A549 (cell line): ENCODE data around the gene IL1F10.

Experiments
- CBX8 ChIP-seq: fragments of 200-600 bp; sonication (generic); IDR thresholded peaks from 2 replicates; pipeline ENCODE4 v1.6.1; 2016
- CTCF ChIP-seq: fragments of >200 bp; sonication (Bioruptor Twin); formaldehyde crosslinking; IDR thresholded peaks from 3 replicates; pipeline ENCODE4 v1.5.1; 2016
- EP300 ChIP-seq, 2 experiments: fragments of >200 bp; sonication (Bioruptor Twin); formaldehyde crosslinking; IDR thresholded peaks; 2 replicates in 1 of 2; 3 replicates in 1 of 2; pipeline ENCODE4 v1.6.1; 2016 to 2017
- HEYL ChIP-seq: fragments of 250-450 bp; sonication (Bioruptor Pico); IDR thresholded peaks from 2 replicates; pipeline ENCODE4 v1.8.0; 2021; ENCODE audit warnings: mild to moderate bottlenecking, moderate library complexity
- MAX ChIP-seq: IDR thresholded peaks from 2 replicates; pipeline ENCODE4 v1.6.1; 2012
- NFE2L2 ChIP-seq: fragments of 150-350 bp; conservative IDR thresholded peaks from 2 replicates; pipeline ENCODE4 v1.6.1; 2014; ENCODE audit warnings: low read length
- PBX3 ChIP-seq: IDR thresholded peaks from 2 replicates; pipeline ENCODE4 v1.6.1; 2012
- PHF8 ChIP-seq: fragments of 200-600 bp; sonication (generic); IDR thresholded peaks from 2 replicates; pipeline ENCODE4 v1.6.1; 2016; ENCODE audit warnings: low read depth, mild to moderate bottlenecking, antibody characterized with exemption, moderate library complexity, borderline replicate concordance
- POLR2A ChIP-seq: IDR thresholded peaks from 2 replicates; pipeline ENCODE4 v1.6.1; 2012; ENCODE audit warnings: mild to moderate bottlenecking, low read length
- RARB ChIP-seq: fragments of 250-450 bp; sonication (Bioruptor Pico); IDR thresholded peaks from 2 replicates; pipeline ENCODE4 v1.8.0; 2021; ENCODE audit warnings: mild to moderate bottlenecking, moderate library complexity
- RCOR1 ChIP-seq: fragments of 150-350 bp; IDR thresholded peaks from 2 replicates; pipeline ENCODE4 v1.6.1; 2014; ENCODE audit warnings: antibody characterized with exemption, low read length, low read depth
- REST ChIP-seq: fragments of 200-600 bp; sonication (generic); IDR thresholded peaks from 2 replicates; pipeline ENCODE4 v1.6.1; 2016; ENCODE audit warnings: antibody characterized with exemption, mild to moderate bottlenecking, moderate library complexity
- SMC3 ChIP-seq: fragments of >200 bp; sonication (Bioruptor Twin); formaldehyde crosslinking; IDR thresholded peaks from 3 replicates; pipeline ENCODE4 v1.6.1; 2018; ENCODE audit warnings: inconsistent platforms
- ZFP36 ChIP-seq: fragments of 450-650 bp; IDR thresholded peaks from 2 replicates; pipeline ENCODE4 v1.6.1; 2014; ENCODE audit warnings: borderline replicate concordance; ENCODE audit not compliant: partially characterized antibody

- no peak for TF ChIP-seq CTCF
- TF ChIP-seq REST = no peak
- TF ChIP-seq PHF8 = no peak
- no peak for TF ChIP-seq MAX
- TF ChIP-seq POLR2A = no peak
- TF ChIP-seq SMC3 = no peak
- no peak for TF ChIP-seq CBX8
- TF ChIP-seq NFE2L2 = no peak
- no peak for TF ChIP-seq RCOR1
- no peak for TF ChIP-seq HEYL (CRISPR knock-in tag)
- TF ChIP-seq PBX3 = no peak
- no peak for TF ChIP-seq RARB (CRISPR knock-in tag)
- no peak for TF ChIP-seq ZFP36
- TF ChIP-seq EP300 (IDR thresholded peaks at IDR 0.05) = no peak
Observed at GRCh38 chr2:113098041-113098440, 30.3 kb downstream of the IL1F10 start.
